Measurements from ENCODE around the gene SPINK2. TPM values are rescaled to one million over a fixed set of nuclear protein-coding genes. Genes with fewer than 3 reads are reported as not detected.

Gene SPINK2
- total RNA-seq, 1 experiment from 2014 or later, result not detected

Small RNA genes lying within 50 kb of the gene (small RNA-seq; reads per million reads assigned to genes)
- 0 reads per million in 2 experiments for gene RF00017
- gene RF00019, result 0 reads per million in 2 experiments
- gene RN7SL357P, result 0 to 0.02 reads per million in 2 experiments
- 0 reads per million in 2 experiments for gene RN7SL492P

Other genes starting within 250 kb of the SPINK2 start
- gene HOPX, start 140.4 kb downstream of the SPINK2 start, total RNA-seq (2014; rRNA removed; shearing (Covaris generic)), result 224 and 235 TPM in 2 replicates
- 19.4 and 21.2 TPM in 2 replicates for gene REST, start 86.2 kb upstream of the SPINK2 start, total RNA-seq (2014; rRNA removed; shearing (Covaris generic))
- gene NOA1, start 155.9 kb upstream of the SPINK2 start, total RNA-seq (2014; rRNA removed; shearing (Covaris generic)), result 18.0 and 18.2 TPM in 2 replicates
- 111 and 116 TPM in 2 replicates for gene POLR2B, start 157.2 kb upstream of the SPINK2 start, total RNA-seq (2014; rRNA removed; shearing (Covaris generic))

Measured in NCI-H460 (cell line).